ENCODE data around the gene BRMS1.

GRCh38 chr11:66339162-66339675 lies 5.7 kb downstream of the BRMS1 start:
- TF ChIP-seq CTCF (IDR thresholded peaks at IDR 0.05): no peak
- TF ChIP-seq EZH2 (IDR thresholded peaks at IDR 0.05): no peak
- no peak for TF ChIP-seq EZH2phosphoT487 (IDR thresholded peaks at IDR 0.05)
